ENCODE measurements around the gene ACSF2.

DNA sequence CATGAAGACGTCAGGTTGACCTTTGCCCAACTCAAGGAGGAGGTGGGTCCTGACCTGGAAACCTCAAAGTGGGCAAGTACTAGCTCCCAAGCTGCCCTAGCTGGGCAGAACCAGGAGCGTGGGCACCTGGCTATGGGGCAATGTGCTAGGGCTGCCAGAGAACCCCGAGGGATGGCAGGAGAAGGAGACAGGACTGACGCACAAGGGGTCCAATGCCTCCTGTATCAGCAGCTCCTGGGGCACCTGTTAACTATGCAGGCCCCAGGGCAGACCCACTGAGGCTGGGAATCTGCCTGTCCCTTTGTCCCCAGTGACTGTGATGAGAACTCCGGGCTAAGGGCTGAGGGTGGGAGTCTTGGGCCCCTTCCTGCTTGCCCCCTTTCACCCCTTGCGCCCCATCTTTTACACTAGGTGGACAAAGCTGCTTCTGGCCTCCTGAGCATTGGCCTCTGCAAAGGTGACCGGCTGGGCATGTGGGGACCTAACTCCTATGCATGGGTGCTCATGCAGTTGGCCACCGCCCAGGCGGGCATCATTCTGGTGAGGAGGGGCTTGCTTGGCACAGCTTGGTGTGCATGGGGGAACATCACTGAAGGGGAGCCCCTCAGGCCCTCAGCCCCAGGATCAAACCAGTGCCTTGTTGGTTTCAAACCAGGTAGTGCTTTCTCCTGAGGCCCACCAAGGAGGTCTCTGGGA, 35.0 kb downstream of the ACSF2 start:
- TF ChIP-seq, protein P1, sequence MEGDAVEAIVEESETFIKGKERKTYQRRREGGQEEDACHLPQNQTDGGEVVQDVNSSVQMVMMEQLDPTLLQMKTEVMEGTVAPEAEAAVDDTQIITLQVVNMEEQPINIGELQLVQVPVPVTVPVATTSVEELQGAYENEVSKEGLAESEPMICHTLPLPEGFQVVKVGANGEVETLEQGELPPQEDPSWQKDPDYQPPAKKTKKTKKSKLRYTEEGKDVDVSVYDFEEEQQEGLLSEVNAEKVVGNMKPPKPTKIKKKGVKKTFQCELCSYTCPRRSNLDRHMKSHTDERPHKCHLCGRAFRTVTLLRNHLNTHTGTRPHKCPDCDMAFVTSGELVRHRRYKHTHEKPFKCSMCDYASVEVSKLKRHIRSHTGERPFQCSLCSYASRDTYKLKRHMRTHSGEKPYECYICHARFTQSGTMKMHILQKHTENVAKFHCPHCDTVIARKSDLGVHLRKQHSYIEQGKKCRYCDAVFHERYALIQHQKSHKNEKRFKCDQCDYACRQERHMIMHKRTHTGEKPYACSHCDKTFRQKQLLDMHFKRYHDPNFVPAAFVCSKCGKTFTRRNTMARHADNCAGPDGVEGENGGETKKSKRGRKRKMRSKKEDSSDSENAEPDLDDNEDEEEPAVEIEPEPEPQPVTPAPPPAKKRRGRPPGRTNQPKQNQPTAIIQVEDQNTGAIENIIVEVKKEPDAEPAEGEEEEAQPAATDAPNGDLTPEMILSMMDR (IDR thresholded peaks at IDR 0.05) = no peak
- no peak for TF ChIP-seq SIN3A (IDR thresholded peaks at IDR 0.05; ENCODE audit: borderline replicate concordance, insufficient read depth, low read depth, low read length)
- TF ChIP-seq, protein P2, sequence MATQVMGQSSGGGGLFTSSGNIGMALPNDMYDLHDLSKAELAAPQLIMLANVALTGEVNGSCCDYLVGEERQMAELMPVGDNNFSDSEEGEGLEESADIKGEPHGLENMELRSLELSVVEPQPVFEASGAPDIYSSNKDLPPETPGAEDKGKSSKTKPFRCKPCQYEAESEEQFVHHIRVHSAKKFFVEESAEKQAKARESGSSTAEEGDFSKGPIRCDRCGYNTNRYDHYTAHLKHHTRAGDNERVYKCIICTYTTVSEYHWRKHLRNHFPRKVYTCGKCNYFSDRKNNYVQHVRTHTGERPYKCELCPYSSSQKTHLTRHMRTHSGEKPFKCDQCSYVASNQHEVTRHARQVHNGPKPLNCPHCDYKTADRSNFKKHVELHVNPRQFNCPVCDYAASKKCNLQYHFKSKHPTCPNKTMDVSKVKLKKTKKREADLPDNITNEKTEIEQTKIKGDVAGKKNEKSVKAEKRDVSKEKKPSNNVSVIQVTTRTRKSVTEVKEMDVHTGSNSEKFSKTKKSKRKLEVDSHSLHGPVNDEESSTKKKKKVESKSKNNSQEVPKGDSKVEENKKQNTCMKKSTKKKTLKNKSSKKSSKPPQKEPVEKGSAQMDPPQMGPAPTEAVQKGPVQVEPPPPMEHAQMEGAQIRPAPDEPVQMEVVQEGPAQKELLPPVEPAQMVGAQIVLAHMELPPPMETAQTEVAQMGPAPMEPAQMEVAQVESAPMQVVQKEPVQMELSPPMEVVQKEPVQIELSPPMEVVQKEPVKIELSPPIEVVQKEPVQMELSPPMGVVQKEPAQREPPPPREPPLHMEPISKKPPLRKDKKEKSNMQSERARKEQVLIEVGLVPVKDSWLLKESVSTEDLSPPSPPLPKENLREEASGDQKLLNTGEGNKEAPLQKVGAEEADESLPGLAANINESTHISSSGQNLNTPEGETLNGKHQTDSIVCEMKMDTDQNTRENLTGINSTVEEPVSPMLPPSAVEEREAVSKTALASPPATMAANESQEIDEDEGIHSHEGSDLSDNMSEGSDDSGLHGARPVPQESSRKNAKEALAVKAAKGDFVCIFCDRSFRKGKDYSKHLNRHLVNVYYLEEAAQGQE (IDR thresholded peaks at IDR 0.05; ENCODE audit: insufficient read depth in 1 of 2, low read depth in 2 of 2, low read length in 1 of 2) = no peak

Measured in Panc1 (cell line).